ENCODE data around the gene CCDC183. TPM values are rescaled to one million over a fixed set of nuclear protein-coding genes. Genes with fewer than 3 reads are reported as not detected.

CCDC183 gene
- total RNA-seq, 1 experiment from 2014 or later, result 1.1 TPM

DNA sequence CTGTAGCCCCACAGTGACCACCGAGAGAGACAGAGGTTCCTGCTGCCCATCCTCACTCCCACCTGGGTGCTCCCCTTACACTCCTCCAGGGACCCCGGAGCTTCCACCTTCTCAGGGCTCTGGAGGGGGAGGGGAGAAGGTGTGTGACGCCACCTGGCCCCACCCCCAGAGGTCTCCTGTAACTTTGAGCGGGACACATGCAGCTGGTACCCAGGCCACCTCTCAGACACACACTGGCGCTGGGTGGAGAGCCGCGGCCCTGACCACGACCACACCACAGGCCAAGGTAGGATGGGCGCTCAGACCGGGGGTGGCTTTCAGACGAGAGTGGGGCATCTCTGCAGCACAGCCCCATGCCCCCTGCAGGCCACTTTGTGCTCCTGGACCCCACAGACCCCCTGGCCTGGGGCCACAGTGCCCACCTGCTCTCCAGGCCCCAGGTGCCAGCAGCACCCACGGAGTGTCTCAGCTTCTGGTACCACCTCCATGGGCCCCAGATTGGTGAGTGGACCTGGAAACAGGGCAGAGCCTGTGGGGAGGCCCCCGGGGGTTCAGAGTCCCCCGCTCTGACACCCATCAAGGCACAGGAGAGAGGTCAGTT is 60.5 kb downstream of the CCDC183 start:
- H3K18ac ChIP-seq (ENCODE audit: insufficient read length, low read depth, low read length), result no peak overlapping the region
- no peak overlapping the region for H2BK15ac ChIP-seq (ENCODE audit: low read depth, low read length)
- no peaks in the 10 kb centered on the region for H3K27me3 ChIP-seq (ENCODE audit: insufficient read depth, low read length)
- TF ChIP-seq, protein P1, sequence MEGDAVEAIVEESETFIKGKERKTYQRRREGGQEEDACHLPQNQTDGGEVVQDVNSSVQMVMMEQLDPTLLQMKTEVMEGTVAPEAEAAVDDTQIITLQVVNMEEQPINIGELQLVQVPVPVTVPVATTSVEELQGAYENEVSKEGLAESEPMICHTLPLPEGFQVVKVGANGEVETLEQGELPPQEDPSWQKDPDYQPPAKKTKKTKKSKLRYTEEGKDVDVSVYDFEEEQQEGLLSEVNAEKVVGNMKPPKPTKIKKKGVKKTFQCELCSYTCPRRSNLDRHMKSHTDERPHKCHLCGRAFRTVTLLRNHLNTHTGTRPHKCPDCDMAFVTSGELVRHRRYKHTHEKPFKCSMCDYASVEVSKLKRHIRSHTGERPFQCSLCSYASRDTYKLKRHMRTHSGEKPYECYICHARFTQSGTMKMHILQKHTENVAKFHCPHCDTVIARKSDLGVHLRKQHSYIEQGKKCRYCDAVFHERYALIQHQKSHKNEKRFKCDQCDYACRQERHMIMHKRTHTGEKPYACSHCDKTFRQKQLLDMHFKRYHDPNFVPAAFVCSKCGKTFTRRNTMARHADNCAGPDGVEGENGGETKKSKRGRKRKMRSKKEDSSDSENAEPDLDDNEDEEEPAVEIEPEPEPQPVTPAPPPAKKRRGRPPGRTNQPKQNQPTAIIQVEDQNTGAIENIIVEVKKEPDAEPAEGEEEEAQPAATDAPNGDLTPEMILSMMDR (conservative IDR thresholded peaks at IDR 0.05), result peak; percentile 27; the same call in 1 of the 3 replicates
- no peaks in the 10 kb centered on the region for H4K20me1 ChIP-seq (ENCODE audit: control insufficient read depth, insufficient read depth, insufficient read length)
- no peak overlapping the region for H3K14ac ChIP-seq (ENCODE audit: insufficient read depth, low read length)
- no peak overlapping the region for H3K9ac ChIP-seq (ENCODE audit: extremely low read depth, insufficient read length, low read length)
- no peaks in the 10 kb centered on the region for H3K9me3 ChIP-seq (ENCODE audit: control insufficient read depth, low read depth, low read length)
- peak; percentile 31 for DNase-seq
- no CpG with 5 or more reads among the region's 14 CpGs for WGBS (ENCODE audit: extremely low coverage, insufficient read length, low lambda C conversion rate)
- H2AFZ ChIP-seq (ENCODE audit: low read length), result no peak overlapping the region
- no peak overlapping the region for H4K91ac ChIP-seq (ENCODE audit: insufficient read length, low read depth, low read length)
- no peak overlapping the region for H2AK5ac ChIP-seq (ENCODE audit: insufficient read length, low read length)
- H3K23ac ChIP-seq (ENCODE audit: insufficient read length, low read depth, low read length), result no peak overlapping the region
- H3K23me2 ChIP-seq (ENCODE audit: insufficient read length, low read depth, low read length, poor library complexity, severe bottlenecking), result no peaks in the 10 kb centered on the region
- H3K36me3 Mint-ChIP-seq (ENCODE audit: insufficient read depth in 1 of 3, low read depth in 3 of 3), result peaks cover 0 to 14% (median 4%) of the 10 kb centered on the region in 3 experiments; a peak in 4 of 7 replicates
- H2BK120ac ChIP-seq (ENCODE audit: low read depth, low read length, poor library complexity, severe bottlenecking), result no peak overlapping the region
- no peak overlapping the region for H3K4me2 ChIP-seq (ENCODE audit: insufficient read depth, insufficient read length, low read length)
- H3K27me3 Mint-ChIP-seq (ENCODE audit: low read depth), result no peaks in the 10 kb centered on the region; the same call in none of the 2 replicates
- no peak overlapping the region for H3K27ac ChIP-seq (ENCODE audit: insufficient read length, low read depth, low read length)
- no peaks in the 10 kb centered on the region for H3K79me2 ChIP-seq (ENCODE audit: insufficient read depth, low read length)
- H2BK12ac ChIP-seq (ENCODE audit: insufficient read length, low read depth, low read length), result no peak overlapping the region
- H3T11ph ChIP-seq (ENCODE audit: low read length), result no peak overlapping the region
- H3K56ac ChIP-seq (ENCODE audit: insufficient read length, low read depth, low read length), result no peak overlapping the region
- H2BK5ac ChIP-seq (ENCODE audit: insufficient read length, low read length), result no peak overlapping the region
- no peak overlapping the region for H3K4ac ChIP-seq (ENCODE audit: low read depth, low read length)
- no peak overlapping the region for H3K4me3 Mint-ChIP-seq
- H3K79me1 ChIP-seq (ENCODE audit: insufficient read depth, low read depth, low read length, poor library complexity, severe bottlenecking), result no peaks in the 10 kb centered on the region
- H3K4me1 Mint-ChIP-seq, result no peaks in the 10 kb centered on the region
- H2BK20ac ChIP-seq (ENCODE audit: low read depth, low read length, poor library complexity, severe bottlenecking), result no peak overlapping the region
- no peaks in the 10 kb centered on the region for H3K4me1 ChIP-seq (ENCODE audit: insufficient read depth, low read length)
- no peaks in the 10 kb centered on the region for H3K9me3 Mint-ChIP-seq
- H3K27ac Mint-ChIP-seq, result no peak overlapping the region
- no peak overlapping the region for H4K5ac ChIP-seq (ENCODE audit: insufficient read length, low read depth, low read length)
- no peak overlapping the region for H4K8ac ChIP-seq (replicated peaks; ENCODE audit: insufficient read length, low read depth, low read length)
